ENCODE data around the gene FKBP11. TPM values are rescaled to one million over a fixed set of nuclear protein-coding genes. Genes with fewer than 3 reads are reported as not detected.

FKBP11 gene
- 6.5 and 8.6 TPM in 2 replicates for total RNA-seq (2014; rRNA removed; shearing (Covaris generic))

GRCh38 chr12:48925304-48926011 is at the start of gene FKBP11:
Gene FKBP11, minus strand, starts transcription at chr12:48925492. Its CDS starts 64 bp downstream, at chr12:48925428.
- DNase-seq = no peak
- Histone ChIP-seq H3K4me3 (no peak within 1 kb of the TSS), H3K36me3 (peaks cover 30% of the 10 kb centered on the region), H3K27ac (no peak within 1 kb of the TSS), H3K27me3 (no peaks in the 10 kb centered on the region), H3K4me1 (no peaks in the 10 kb centered on the region), H3K9me3 (replicated peaks) (no peaks in the 10 kb centered on the region)

GRCh38 chr12:48973941-48974673 is 48.8 kb upstream of the FKBP11 start:
- H3K27me3 ChIP-seq = peaks cover 4% of the 10 kb centered on the region
- H3K27ac ChIP-seq = no peak overlapping the region
- peak in 1 of 2 experiments; percentile 32 for DNase-seq

GRCh38 chr12:48973531-48973930 is 48.2 kb upstream of the FKBP11 start:
- Histone ChIP-seq H3K4me3 (no peak overlapping the region), H3K4me1 (peaks cover 21% of the 10 kb centered on the region), H3K27ac (no peak overlapping the region), H3K9me3 (replicated peaks) (no peaks in the 10 kb centered on the region), H3K27me3 (peaks cover 4% of the 10 kb centered on the region), H3K36me3 (no peaks in the 10 kb centered on the region)
- no peak for DNase-seq

More at GRCh38 chr12:48973941-48974673, 48.8 kb upstream of the FKBP11 start:
- Histone ChIP-seq H3K4me3 (no peak overlapping the region), H3K36me3 (no peaks in the 10 kb centered on the region), H3K4me1 (peaks cover 17% of the 10 kb centered on the region), H3K9me3 (replicated peaks) (no peaks in the 10 kb centered on the region)

GRCh38 chr12:48972952-48973483 is 47.7 kb upstream of the FKBP11 start:
- Histone ChIP-seq H3K36me3 (no peaks in the 10 kb centered on the region), H3K9me3 (replicated peaks) (no peaks in the 10 kb centered on the region), H3K4me3 (no peak overlapping the region), H3K27me3 (peaks cover 4% of the 10 kb centered on the region), H3K4me1 (peaks cover 21% of the 10 kb centered on the region), H3K27ac (no peak overlapping the region)
- DNase-seq = no peak

- H3K4me3 ChIP-seq = no peak overlapping the region
- peaks cover 21% of the 10 kb centered on the region for H3K4me1 ChIP-seq
- H3K9me3 ChIP-seq (replicated peaks) = no peaks in the 10 kb centered on the region
- no peak overlapping the region for H3K27ac ChIP-seq
- no peaks in the 10 kb centered on the region for H3K36me3 ChIP-seq
- peaks cover 4% of the 10 kb centered on the region for H3K27me3 ChIP-seq
- DNase-seq = peak; percentile 39 to 52
Observed at GRCh38 chr12:48972213-48972951, 47.1 kb upstream of the FKBP11 start.

DNA sequence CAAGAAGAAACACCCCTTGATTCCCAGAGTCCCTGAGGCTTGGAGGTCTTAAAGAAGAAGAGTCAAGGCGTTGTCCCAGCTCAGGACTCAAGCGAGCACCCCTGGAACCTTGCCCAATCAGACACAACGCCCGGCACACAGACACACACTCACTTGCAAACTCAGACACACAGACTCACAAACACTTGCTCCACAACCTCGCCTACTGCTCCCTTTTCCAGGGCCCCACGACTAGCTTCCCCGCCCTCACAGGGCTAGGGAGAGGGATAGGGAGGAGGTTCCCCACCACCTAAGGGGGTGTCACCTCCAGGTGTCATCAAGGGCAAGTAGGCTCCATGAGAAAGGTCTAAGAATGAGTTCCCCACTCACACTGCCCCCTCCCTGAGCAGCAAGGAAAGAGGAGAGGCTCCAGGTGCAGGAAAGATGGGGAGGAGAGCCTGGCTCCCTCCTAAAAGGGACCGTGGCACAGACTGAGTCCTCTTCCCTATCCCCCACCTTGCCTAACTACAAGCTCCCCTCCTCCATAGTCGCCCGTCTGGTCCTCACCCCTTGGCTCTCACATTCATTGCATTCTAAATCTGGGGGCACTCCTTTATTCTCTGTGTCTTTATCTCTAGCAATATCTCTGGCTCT is 45.5 kb upstream of the FKBP11 start:
- no peak for DNase-seq
- H3K9me3 ChIP-seq (replicated peaks) = no peaks in the 10 kb centered on the region
- H3K4me1 ChIP-seq = peaks cover 24% of the 10 kb centered on the region
- H3K27me3 ChIP-seq = peaks cover 4% of the 10 kb centered on the region
- no peak overlapping the region for H3K27ac ChIP-seq
- no peaks in the 10 kb centered on the region for H3K36me3 ChIP-seq
- peak overlapping the region; percentile 57 for H3K4me3 ChIP-seq

GRCh38 chr12:48969833-48970701 is 44.8 kb upstream of the FKBP11 start:
- H3K27me3 ChIP-seq = peaks cover 4% of the 10 kb centered on the region
- no peak overlapping the region for H3K27ac ChIP-seq
- no peaks in the 10 kb centered on the region for H3K36me3 ChIP-seq
- DNase-seq = no peak
- no peaks in the 10 kb centered on the region for H3K9me3 ChIP-seq (replicated peaks)
- peaks cover 24% of the 10 kb centered on the region for H3K4me1 ChIP-seq
- H3K4me3 ChIP-seq = no peak overlapping the region

- Histone ChIP-seq H3K27ac (no peak overlapping the region), H3K27me3 (peaks cover 4% of the 10 kb centered on the region), H3K9me3 (replicated peaks) (no peaks in the 10 kb centered on the region), H3K36me3 (no peaks in the 10 kb centered on the region), H3K4me1 (peaks cover 24% of the 10 kb centered on the region), H3K4me3 (no peak overlapping the region)
- peak in 1 of 2 experiments; percentile 52 for DNase-seq
Observed at GRCh38 chr12:48969160-48969771, 44.0 kb upstream of the FKBP11 start.

DNA sequence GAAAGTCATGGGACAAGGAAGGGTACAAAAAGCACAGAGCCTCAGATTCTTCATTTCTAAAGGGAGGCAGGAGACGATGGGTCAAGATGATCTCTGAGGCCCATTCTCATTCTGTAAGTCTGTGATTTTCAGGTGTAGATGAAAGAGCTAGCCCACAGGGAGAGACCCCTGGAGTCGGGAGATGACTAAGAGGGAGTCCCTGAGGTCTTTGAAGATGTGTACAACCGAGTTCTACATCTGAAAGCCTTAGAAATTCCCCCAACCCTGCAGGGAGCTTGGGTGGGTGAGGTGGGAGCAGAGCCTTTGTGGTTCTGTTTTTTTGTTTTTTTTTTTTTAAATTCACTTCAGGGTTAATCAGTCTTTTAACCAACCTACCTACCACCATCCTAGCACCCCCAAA is 43.2 kb upstream of the FKBP11 start:
- Histone ChIP-seq H3K27me3 (peaks cover 4% of the 10 kb centered on the region), H3K27ac (no peak overlapping the region), H3K4me3 (no peak overlapping the region), H3K4me1 (peaks cover 24% of the 10 kb centered on the region), H3K9me3 (replicated peaks) (no peaks in the 10 kb centered on the region), H3K36me3 (no peaks in the 10 kb centered on the region)
- DNase-seq = no peak

- H3K4me3 ChIP-seq = no peak overlapping the region
- H3K9me3 ChIP-seq (replicated peaks) = no peaks in the 10 kb centered on the region
- DNase-seq = no peak
- no peaks in the 10 kb centered on the region for H3K36me3 ChIP-seq
- H3K27ac ChIP-seq = no peak overlapping the region
- H3K27me3 ChIP-seq = peaks cover 4% of the 10 kb centered on the region
- H3K4me1 ChIP-seq = peaks cover 24% of the 10 kb centered on the region
Observed at GRCh38 chr12:48967991-48968390, 42.7 kb upstream of the FKBP11 start.

- H3K27me3 ChIP-seq = no peaks in the 10 kb centered on the region
- H3K27ac ChIP-seq = no peak overlapping the region
- peak in 1 of 2 experiments; percentile 44 for DNase-seq
Observed at GRCh38 chr12:48966177-48966895, 41.0 kb upstream of the FKBP11 start.

DNA sequence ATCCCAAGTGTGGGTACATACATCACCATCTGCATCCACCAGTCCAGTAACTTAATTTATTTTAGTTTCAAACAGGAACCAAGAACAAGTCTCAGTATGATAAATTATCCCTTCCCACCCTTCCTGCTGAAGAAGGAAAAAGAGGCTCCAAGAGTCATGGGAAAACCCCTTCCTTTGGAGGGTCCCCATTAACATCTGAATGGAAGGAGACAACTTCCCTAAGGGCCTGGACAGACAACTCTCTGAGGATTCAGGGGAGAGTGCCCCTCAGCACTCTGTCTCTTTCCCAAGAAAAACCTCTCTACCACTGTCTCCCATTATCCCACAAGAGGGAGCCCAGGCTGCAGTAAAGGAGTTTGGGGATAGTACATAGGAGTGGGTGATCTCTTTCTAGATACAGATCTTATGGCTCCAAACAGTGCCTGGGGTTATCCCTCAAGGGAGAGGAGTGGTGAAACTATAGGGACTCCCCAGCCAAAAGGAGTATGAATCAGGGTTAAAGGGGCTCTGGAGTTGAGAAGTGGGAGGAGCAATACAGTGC is 40.1 kb upstream of the FKBP11 start:
- no peak overlapping the region for H3K27ac ChIP-seq
- H3K4me3 ChIP-seq = no peak overlapping the region
- peak; percentile 46 to 75 for DNase-seq
- no peaks in the 10 kb centered on the region for H3K27me3 ChIP-seq
- no peaks in the 10 kb centered on the region for H3K9me3 ChIP-seq (replicated peaks)
- H3K36me3 ChIP-seq = no peaks in the 10 kb centered on the region
- peaks cover 18% of the 10 kb centered on the region for H3K4me1 ChIP-seq

More at GRCh38 chr12:48966177-48966895, 41.0 kb upstream of the FKBP11 start:
- Histone ChIP-seq H3K9me3 (replicated peaks) (no peaks in the 10 kb centered on the region), H3K36me3 (no peaks in the 10 kb centered on the region), H3K4me1 (peaks cover 20% of the 10 kb centered on the region), H3K4me3 (no peak overlapping the region)
